Vagina (tissue), 2 donors: ENCODE results near the gene GHR. TPM values are rescaled to one million over a fixed set of nuclear protein-coding genes. Genes with fewer than 3 reads are reported as not detected.

ENCODE experiments used
- DNase-seq, 2 donors: peaks; one replicate each; pipeline ENCODE4 v3.0.0-alpha.2; 2017; ENCODE audit errors: extremely low spot score in 2 of 2
- H3K27ac ChIP-seq: fragments of 200-600 bp; sonication (generic); one replicate; pipeline ENCODE4 v1.5.1; 2019
- H3K27me3 ChIP-seq: fragments of 200-600 bp; sonication (generic); one replicate; pipeline ENCODE4 v1.5.1; 2019
- H3K36me3 ChIP-seq, 2 donors: fragments of 200-600 bp; sonication (generic); one replicate each; pipeline ENCODE4 v1.5.1; 2017 to 2019
- H3K4me1 ChIP-seq: fragments of 200-600 bp; sonication (generic); one replicate; pipeline ENCODE4 v1.5.1; 2019
- H3K4me3 ChIP-seq, 2 donors: fragments of 200-600 bp; sonication (generic); 1 replicate in 1 of 2; 2 replicates in 1 of 2; pipeline ENCODE4 v1.5.1; 2016 to 2019
- H3K9me3 ChIP-seq: fragments of 200-600 bp; sonication (generic); one replicate; pipeline ENCODE4 v1.5.1; 2019
- POLR2A ChIP-seq, 2 donors: fragments of 450-650 bp; IDR thresholded peaks; one replicate each; pipeline ENCODE4 v1.6.1; 2017; ENCODE audit warnings: antibody characterized with exemption in 2 of 2, mild to moderate bottlenecking in 2 of 2, moderate library complexity in 2 of 2
- POLR2AphosphoS5 ChIP-seq, 2 donors: sonication (generic); formaldehyde crosslinking; IDR thresholded peaks; one replicate each; pipeline ENCODE4 v1.9.0; 2017; ENCODE audit warnings: antibody characterized with exemption in 2 of 2, mild to moderate bottlenecking in 2 of 2, low read depth in 1 of 2; ENCODE audit not compliant: insufficient read depth in 1 of 2
- intact Hi-C: fragments of 100-400 bp; cut with DNase I; formaldehyde crosslinking; loops from one replicate; pipeline ENCODE4 v1.15.1; 2023
- total RNA-seq: library from RNA; depleted of rRNA; stranded (reverse); fragments of >200 nt; gene quantifications from one replicate; pipeline ENCODE4 v1.2.3, GENCODE V29; 2016
- TF ChIP-seq, protein P1 (sequence below), 3 experiments: fragments of 450-650 bp in 2 of 3; fragments of 200-600 bp in 1 of 3; sonication (generic) in 1 of 3; IDR thresholded peaks; one replicate each; pipeline ENCODE4 v1.5.1; 2017 to 2019; ENCODE audit warnings: antibody characterized with exemption in 3 of 3, mild to moderate bottlenecking in 2 of 3, moderate library complexity in 2 of 3

The GHR gene
- total RNA-seq, 1 donor from 2014 or later: 16.7 TPM

- TF ChIP-seq POLR2A (IDR thresholded peaks at IDR 0.05): no peak
- TF ChIP-seq, protein P1, sequence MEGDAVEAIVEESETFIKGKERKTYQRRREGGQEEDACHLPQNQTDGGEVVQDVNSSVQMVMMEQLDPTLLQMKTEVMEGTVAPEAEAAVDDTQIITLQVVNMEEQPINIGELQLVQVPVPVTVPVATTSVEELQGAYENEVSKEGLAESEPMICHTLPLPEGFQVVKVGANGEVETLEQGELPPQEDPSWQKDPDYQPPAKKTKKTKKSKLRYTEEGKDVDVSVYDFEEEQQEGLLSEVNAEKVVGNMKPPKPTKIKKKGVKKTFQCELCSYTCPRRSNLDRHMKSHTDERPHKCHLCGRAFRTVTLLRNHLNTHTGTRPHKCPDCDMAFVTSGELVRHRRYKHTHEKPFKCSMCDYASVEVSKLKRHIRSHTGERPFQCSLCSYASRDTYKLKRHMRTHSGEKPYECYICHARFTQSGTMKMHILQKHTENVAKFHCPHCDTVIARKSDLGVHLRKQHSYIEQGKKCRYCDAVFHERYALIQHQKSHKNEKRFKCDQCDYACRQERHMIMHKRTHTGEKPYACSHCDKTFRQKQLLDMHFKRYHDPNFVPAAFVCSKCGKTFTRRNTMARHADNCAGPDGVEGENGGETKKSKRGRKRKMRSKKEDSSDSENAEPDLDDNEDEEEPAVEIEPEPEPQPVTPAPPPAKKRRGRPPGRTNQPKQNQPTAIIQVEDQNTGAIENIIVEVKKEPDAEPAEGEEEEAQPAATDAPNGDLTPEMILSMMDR (IDR thresholded peaks at IDR 0.05): no peak
- no peak for TF ChIP-seq POLR2AphosphoS5 (IDR thresholded peaks at IDR 0.05; ENCODE audit: insufficient read depth in 1 of 2, low read depth in 1 of 2)
- H3K9me3 ChIP-seq: no peaks in the 10 kb centered on the region
- H3K4me1 ChIP-seq: peaks cover 12% of the 10 kb centered on the region
- no peaks in the 10 kb centered on the region for H3K36me3 ChIP-seq
- no peaks in the 10 kb centered on the region for H3K27me3 ChIP-seq
- no peak overlapping the region for H3K27ac ChIP-seq
- H3K4me3 ChIP-seq: no peak overlapping the region
- intact Hi-C loops: no loop called here
- DNase-seq: no peak
These were observed 198.4 kb downstream of the GHR start for GRCh38 chr5:42621662-42622061.

DNA sequence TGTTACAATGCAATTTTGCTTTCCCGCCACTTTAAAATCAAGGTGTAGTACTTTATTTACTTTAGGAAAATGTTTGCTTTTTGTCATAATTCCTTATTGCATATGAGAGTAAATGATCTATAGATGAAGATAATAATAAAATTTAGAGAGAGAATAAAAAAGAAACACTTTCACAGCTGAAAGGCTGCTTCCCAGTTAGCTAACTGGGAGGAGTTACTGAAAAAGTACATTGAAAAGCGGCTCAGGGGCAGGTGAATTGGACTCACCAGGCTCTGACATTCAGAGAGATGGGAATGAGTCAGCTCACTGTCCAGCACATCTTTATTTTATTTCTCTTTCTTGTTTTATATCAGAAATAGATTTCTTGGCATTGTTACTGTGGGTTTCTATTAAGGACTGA is 201.7 kb downstream of the GHR start:
- H3K9me3 ChIP-seq: no peaks in the 10 kb centered on the region
- peaks cover 12% of the 10 kb centered on the region for H3K4me1 ChIP-seq
- H3K27ac ChIP-seq: no peak overlapping the region
- DNase-seq: no peak
- intact Hi-C loops: no loop called here
- TF ChIP-seq POLR2A (IDR thresholded peaks at IDR 0.05): no peak
- no peak for TF ChIP-seq POLR2AphosphoS5 (IDR thresholded peaks at IDR 0.05; ENCODE audit: insufficient read depth in 1 of 2, low read depth in 1 of 2)
- TF ChIP-seq, protein P1 (IDR thresholded peaks at IDR 0.05): no peak
- no peaks in the 10 kb centered on the region for H3K27me3 ChIP-seq
- H3K4me3 ChIP-seq: no peak overlapping the region
- no peaks in the 10 kb centered on the region for H3K36me3 ChIP-seq

DNA sequence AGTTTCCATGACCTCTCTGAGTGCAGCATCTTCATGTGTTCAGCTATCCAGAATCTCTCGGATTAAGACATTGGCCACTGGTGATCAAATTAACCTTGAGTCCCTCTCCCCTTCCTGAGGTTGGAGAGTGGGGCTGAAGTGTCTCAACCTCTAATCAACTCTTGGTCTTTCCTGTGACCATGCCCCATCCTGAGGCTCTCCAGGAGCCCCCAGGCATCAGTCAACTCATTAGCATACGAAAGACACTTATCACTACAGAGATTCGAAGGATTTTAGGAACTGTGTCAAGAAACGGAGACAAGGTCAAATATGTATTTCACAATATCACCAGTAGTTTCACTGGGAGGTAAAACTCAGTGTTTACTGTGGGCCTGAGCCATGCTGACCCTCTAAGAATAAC is 203.2 kb downstream of the GHR start:
- TF ChIP-seq, protein P1 (IDR thresholded peaks at IDR 0.05): no peak
- no peak for TF ChIP-seq POLR2A (IDR thresholded peaks at IDR 0.05)
- no peak for TF ChIP-seq POLR2AphosphoS5 (IDR thresholded peaks at IDR 0.05; ENCODE audit: insufficient read depth in 1 of 2, low read depth in 1 of 2)
- DNase-seq: no peak
- Histone ChIP-seq H3K4me1 (peaks cover 5% of the 10 kb centered on the region), H3K9me3 (no peaks in the 10 kb centered on the region), H3K27me3 (no peaks in the 10 kb centered on the region), H3K27ac (no peak overlapping the region), H3K36me3 (no peaks in the 10 kb centered on the region), H3K4me3 (no peak overlapping the region)
- intact Hi-C loops: no loop called here

GRCh38 chr5:42628821-42629220 is 205.6 kb downstream of the GHR start:
- Histone ChIP-seq H3K36me3 (no peaks in the 10 kb centered on the region), H3K27ac (no peak overlapping the region), H3K9me3 (no peaks in the 10 kb centered on the region), H3K4me3 (no peak overlapping the region), H3K4me1 (no peaks in the 10 kb centered on the region), H3K27me3 (no peaks in the 10 kb centered on the region)
- intact Hi-C loops: no loop called here
- DNase-seq: no peak
- no peak for TF ChIP-seq POLR2A (IDR thresholded peaks at IDR 0.05)
- TF ChIP-seq, protein P1 (IDR thresholded peaks at IDR 0.05): no peak
- no peak for TF ChIP-seq POLR2AphosphoS5 (IDR thresholded peaks at IDR 0.05; ENCODE audit: insufficient read depth in 1 of 2, low read depth in 1 of 2)

GRCh38 chr5:42629284-42629683 is 206.0 kb downstream of the GHR start:
- TF ChIP-seq POLR2A (IDR thresholded peaks at IDR 0.05) (no peak), POLR2AphosphoS5 (IDR thresholded peaks at IDR 0.05; ENCODE audit: insufficient read depth in 1 of 2, low read depth in 1 of 2) (no peak)
- TF ChIP-seq, protein P1 (IDR thresholded peaks at IDR 0.05): no peak
- no peak overlapping the region for H3K27ac ChIP-seq
- no peaks in the 10 kb centered on the region for H3K9me3 ChIP-seq
- intact Hi-C loops: no loop called here
- H3K4me3 ChIP-seq: no peak overlapping the region
- H3K36me3 ChIP-seq: no peaks in the 10 kb centered on the region
- no peaks in the 10 kb centered on the region for H3K27me3 ChIP-seq
- DNase-seq: no peak
- no peaks in the 10 kb centered on the region for H3K4me1 ChIP-seq
